ENCODE measurements around the gene STOML1.

- TF ChIP-seq GATA3 (IDR thresholded peaks at IDR 0.05; ENCODE audit: low read depth, low read length) = no peak
- TF ChIP-seq GATA2 (IDR thresholded peaks at IDR 0.05; ENCODE audit: low read depth, low read length) = no peak
Measured at GRCh38 chr15:74024687-74025086, 32.6 kb upstream of the STOML1 start.

All from SH-SY5Y (cell line).